Measurements from ENCODE around the gene RAB3C.

DNA sequence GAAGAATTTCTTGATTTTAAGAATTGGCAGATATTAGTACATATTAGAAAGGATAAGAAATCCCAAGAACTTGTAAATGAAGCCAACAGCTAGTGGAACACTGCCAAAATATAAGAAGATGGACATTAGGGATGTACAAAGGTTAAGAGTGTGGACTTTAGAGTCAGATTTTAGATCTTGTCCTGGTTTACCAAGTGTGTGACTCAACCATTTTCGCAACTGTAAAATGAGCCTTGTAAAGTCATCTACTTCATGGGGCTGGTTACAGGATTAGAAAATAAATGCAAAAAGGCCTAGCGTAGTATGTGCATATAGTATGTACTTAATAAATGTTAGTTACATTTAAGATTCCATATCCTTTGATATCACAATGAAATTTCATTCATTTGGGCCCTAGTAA, 260.0 kb downstream of the RAB3C start:
- TF ChIP-seq, protein P1, sequence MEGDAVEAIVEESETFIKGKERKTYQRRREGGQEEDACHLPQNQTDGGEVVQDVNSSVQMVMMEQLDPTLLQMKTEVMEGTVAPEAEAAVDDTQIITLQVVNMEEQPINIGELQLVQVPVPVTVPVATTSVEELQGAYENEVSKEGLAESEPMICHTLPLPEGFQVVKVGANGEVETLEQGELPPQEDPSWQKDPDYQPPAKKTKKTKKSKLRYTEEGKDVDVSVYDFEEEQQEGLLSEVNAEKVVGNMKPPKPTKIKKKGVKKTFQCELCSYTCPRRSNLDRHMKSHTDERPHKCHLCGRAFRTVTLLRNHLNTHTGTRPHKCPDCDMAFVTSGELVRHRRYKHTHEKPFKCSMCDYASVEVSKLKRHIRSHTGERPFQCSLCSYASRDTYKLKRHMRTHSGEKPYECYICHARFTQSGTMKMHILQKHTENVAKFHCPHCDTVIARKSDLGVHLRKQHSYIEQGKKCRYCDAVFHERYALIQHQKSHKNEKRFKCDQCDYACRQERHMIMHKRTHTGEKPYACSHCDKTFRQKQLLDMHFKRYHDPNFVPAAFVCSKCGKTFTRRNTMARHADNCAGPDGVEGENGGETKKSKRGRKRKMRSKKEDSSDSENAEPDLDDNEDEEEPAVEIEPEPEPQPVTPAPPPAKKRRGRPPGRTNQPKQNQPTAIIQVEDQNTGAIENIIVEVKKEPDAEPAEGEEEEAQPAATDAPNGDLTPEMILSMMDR (IDR thresholded peaks at IDR 0.05): no peak
- TF ChIP-seq POLR2A (IDR thresholded peaks at IDR 0.05): no peak

Measured in Peyer's patch (tissue), 4 donors.